ENCODE results near the gene RPLP1.

RPLP1 gene

DNA sequence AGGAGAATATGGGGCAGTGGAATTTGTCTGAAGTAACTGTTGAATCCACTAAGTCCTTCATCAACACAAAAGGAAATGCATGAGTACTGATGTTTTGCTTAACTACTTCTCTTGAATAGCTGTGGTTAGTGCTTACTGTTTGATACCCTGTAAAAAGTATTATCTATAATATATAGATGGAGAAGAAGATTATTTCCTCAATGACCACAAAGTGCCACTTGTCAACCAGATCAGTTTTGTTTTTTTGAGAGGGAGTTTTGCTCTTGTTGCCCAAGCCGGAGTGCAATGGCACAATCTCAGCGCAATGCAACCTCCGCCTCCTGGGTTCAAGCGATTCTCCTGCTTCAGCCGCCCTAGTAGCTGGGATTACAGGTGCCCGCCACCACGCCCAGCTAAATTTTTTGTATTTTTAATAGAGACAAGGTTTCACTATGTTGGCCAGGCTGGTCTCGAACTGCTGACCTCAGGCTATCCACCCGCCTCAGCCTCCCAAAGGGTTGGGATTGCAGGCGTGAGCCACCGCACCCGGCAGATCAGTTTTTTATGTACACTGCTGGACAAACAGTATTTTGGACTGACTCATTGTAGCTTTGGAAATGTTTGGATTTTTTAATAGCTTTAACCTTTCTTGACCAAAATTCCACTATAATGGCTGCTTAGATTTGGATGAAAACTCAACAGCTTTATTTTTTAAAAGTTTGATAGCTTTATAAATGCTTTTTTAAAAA, 1.5 kb upstream of the RPLP1 start:
- H3K4me3 ChIP-seq (ENCODE audit: low read depth, low read length): peak overlapping the region; percentile 91; the same call in 1 of the 2 replicates
- TF ChIP-seq, protein P1, sequence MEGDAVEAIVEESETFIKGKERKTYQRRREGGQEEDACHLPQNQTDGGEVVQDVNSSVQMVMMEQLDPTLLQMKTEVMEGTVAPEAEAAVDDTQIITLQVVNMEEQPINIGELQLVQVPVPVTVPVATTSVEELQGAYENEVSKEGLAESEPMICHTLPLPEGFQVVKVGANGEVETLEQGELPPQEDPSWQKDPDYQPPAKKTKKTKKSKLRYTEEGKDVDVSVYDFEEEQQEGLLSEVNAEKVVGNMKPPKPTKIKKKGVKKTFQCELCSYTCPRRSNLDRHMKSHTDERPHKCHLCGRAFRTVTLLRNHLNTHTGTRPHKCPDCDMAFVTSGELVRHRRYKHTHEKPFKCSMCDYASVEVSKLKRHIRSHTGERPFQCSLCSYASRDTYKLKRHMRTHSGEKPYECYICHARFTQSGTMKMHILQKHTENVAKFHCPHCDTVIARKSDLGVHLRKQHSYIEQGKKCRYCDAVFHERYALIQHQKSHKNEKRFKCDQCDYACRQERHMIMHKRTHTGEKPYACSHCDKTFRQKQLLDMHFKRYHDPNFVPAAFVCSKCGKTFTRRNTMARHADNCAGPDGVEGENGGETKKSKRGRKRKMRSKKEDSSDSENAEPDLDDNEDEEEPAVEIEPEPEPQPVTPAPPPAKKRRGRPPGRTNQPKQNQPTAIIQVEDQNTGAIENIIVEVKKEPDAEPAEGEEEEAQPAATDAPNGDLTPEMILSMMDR (IDR thresholded peaks at IDR 0.05; ENCODE audit: low read depth, low read length, missing control alignments): no peak
- no peak for DNase-seq (ENCODE audit: low read depth)

DNA sequence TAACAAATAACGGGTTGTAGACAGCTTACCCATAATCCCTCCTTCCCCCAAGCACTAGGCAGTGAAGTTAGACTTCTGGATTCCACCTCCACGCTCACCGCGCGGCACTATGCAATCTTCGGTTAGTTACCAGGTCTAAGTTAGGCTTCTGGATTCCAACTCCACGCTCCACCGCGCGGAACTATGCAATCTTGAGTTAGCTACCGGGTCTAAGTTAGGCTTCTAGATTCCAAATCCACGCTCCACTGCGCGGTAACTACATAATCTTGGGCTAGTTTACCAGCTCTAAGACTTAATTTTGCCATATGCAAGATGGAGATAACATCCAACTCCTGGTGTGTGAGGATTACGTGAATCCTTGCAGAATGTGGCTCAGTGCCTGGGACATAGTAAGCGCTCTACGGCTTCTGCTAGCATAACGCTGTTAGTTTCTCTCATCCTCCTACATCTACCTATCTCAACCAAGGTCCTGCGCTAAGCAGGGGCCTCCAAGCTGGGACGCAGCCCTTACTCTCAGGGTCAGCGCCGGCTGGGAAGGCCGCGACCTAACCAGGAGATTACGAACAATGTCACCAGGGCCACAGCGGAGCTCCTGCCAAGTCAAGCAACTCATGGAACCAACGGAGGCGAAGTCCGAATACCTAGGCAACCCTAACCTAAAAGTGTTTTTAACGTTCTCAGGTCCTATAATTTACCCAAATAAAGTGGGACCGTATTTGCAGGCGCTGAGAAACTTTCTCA, 497 bp upstream of the RPLP1 start:
- H3K4me3 ChIP-seq (ENCODE audit: low read depth, low read length): peak overlapping the region; percentile 91
- TF ChIP-seq, protein P1 (IDR thresholded peaks at IDR 0.05; ENCODE audit: low read depth, low read length, missing control alignments): no peak
- DNase-seq (ENCODE audit: low read depth): no peak

DNA sequence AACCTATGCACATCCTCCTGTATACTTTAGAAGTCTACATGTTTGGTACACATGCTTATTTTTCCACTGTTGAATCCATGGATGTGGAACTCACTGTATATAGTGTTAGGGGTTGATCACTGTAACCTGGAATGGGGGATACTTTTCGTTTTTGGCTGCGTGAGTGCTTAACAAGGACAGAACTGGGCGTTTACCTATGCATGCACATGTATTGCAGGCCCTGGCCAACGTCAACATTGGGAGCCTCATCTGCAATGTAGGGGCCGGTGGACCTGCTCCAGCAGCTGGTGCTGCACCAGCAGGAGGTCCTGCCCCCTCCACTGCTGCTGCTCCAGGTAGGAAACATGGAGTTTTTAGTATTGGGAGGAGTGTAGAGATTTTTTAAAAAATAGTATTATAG, 2.3 kb downstream of the RPLP1 start:
- TF ChIP-seq, protein P1 (IDR thresholded peaks at IDR 0.05; ENCODE audit: low read depth, low read length, missing control alignments): no peak
- DNase-seq (ENCODE audit: low read depth): no peak
- H3K4me3 ChIP-seq (ENCODE audit: low read depth, low read length): peak overlapping the region; percentile 91

DNA sequence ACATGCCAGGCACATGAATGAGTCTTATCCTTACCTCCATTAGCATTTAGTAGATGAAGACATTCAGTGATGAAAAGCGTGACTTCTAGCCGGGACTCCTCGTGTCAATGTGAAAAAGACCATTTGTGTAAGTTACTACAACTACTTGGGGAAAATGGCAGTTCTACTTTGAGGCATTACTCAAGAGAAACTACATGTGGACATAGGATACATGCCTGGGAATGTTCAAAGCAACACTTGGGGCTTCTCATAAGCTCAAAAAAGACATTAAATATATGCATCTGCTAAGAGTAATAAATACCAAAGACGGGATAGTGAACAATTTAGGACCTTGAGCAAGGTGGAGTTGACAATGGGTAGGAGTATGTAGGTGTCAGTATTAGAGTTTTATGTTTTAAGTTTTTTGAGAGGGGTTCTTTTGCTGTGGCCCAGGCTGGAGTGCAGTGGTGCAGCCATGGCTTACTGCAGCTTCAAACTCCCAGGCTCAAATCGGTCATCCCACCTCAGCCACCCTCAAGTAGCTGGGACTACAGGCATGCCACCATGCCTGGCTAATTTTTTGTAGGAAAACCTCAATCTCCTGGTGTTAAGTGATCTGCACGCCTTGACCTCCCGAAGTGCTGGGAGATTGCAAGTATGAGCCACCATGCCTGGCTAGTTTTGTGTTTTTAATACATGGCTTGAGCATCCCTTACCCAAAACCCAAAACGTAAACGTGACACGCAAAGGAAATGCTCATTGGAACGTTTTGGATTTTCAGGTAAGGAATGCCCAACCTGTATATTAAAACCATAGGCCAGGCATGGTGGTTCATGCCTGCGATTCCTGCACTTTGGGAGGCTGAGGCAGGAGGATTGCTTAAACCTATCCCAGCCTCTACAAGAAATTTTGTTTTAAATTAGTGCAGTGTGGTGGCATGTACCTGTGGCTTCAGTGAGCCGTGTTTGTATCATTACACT, 3.9 kb downstream of the RPLP1 start:
- TF ChIP-seq, protein P1 (IDR thresholded peaks at IDR 0.05; ENCODE audit: low read depth, low read length, missing control alignments): no peak
- H3K4me3 ChIP-seq (ENCODE audit: low read depth, low read length): no peak overlapping the region
- DNase-seq (ENCODE audit: low read depth): no peak

DNA sequence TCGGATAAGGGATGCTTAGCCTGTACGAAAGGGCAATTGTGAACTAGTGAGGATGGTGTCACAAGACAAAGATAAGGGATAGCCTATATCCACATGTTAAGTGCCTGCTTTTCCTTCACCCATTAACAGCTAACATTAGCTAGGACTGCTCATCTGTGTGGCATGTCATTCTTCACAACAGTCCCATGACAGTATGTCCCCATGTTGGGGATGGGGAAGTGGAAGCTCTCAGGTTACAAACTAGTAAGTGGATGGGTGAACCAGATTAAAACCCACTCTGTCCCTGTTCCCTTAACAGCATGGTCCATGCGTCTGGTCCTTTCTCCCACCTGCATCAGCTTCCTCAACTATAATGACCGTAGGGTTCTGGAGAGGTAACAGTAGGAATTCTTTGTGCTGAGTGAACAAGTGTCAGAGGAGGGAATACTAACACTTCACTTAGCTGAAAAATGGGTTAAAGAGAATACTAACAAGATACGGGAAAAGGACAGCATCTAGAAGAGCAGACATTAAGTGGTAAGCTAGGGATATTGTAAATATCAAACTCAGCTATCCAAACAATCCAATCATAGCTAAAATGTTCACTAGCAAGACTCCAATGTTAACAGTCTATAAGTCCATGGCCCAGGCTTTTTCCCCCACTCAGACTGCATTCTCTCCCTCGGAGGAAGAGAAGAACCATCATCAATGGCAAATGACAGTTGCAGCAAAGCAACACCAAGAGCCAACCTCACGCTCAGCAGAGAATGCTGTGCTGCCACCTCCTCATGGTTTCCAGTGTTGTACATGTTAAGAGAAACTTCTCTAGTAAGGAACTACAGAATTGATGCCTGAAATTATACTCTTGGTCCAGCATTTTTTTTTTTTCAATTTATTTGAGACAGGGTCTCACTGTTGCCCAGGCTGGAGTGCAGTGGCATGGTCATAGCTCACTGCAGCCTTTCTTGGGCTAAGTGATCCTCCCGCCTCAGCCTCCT, 5.0 kb downstream of the RPLP1 start:
- DNase-seq (ENCODE audit: low read depth): no peak
- no peak overlapping the region for H3K4me3 ChIP-seq (ENCODE audit: low read depth, low read length)
- TF ChIP-seq, protein P1 (IDR thresholded peaks at IDR 0.05; ENCODE audit: low read depth, low read length, missing control alignments): no peak

DNA sequence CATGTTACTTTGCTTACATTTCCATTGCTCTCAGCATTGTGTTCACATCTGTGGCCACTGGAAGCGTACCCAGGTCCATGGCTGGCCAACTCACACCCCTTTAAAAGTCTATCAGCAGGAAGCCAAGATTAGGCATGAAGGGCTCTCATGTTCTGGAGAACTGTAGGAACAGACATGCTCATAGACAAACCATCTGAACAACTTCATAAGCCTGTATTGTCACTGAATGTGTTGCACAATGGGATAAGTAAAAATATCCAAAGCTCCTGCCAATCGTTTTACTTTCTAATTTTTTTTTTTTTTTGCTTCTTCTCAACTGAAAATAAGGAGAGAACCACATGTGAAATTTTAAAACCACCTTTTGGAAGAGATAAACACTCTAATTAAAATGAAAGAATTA, 6.4 kb downstream of the RPLP1 start:
- no peak overlapping the region for H3K4me3 ChIP-seq (ENCODE audit: low read depth, low read length)
- TF ChIP-seq, protein P1 (IDR thresholded peaks at IDR 0.05; ENCODE audit: low read depth, low read length, missing control alignments): no peak
- DNase-seq (ENCODE audit: low read depth): no peak

All from GM12864 (cell line).